PC-3 (cell line): ENCODE results near the gene ACSS2. TPM values are rescaled to one million over a fixed set of nuclear protein-coding genes. Genes with fewer than 3 reads are reported as not detected.

Experiments used
- ATAC-seq: fragments of 200-7000 bp; cut with Tn5 transposase; 2 replicates; pipeline ENCODE4 v1.9.1; 2020; ENCODE audit warnings: mild to moderate bottlenecking, moderate library complexity
- BruUV-seq: library from RNA; stranded (reverse); fragments of 400-500 nt; replicated peaks from 2 replicates; lab custom pipeline; 2021; lab: Mats Ljungman, UMichigan
- CTCF ChIA-PET: fragments of 300-600 bp; sonication (Branson Sonifier 250); formaldehyde crosslinking; loops from one replicate; lab custom pipeline; 2022; ENCODE audit warnings: antibody characterized with exemption; lab: Charles Lee
- POLR2A ChIA-PET: fragments of 300-600 bp; sonication (Branson Sonifier 250); formaldehyde crosslinking; loops from one replicate; lab custom pipeline; 2022; ENCODE audit warnings: antibody characterized with exemption; ENCODE audit not compliant: unreplicated experiment; lab: Charles Lee
- DNase-seq: peaks from one replicate; pipeline ENCODE4 v3.0.0-alpha.2; 2015
- H2AFZ ChIP-seq: fragments of 300-600 bp; sonication (generic); 2 replicates; pipeline ENCODE4 v1.6.0; 2016; ENCODE audit warnings: antibody characterized with exemption, low read length
- H3F3A ChIP-seq: fragments of 300-600 bp; sonication (generic); one replicate; pipeline ENCODE4 v1.6.0; 2017; ENCODE audit warnings: antibody characterized with exemption, low read length, control low read depth, mild to moderate bottlenecking; ENCODE audit not compliant: unreplicated experiment
- H3K27ac ChIP-seq: fragments of 300-600 bp; sonication (generic); 2 replicates; pipeline ENCODE4 v1.5.1; 2016; ENCODE audit warnings: mild to moderate bottlenecking, low read length
- H3K27me3 ChIP-seq: fragments of 300-600 bp; sonication (generic); 2 replicates; pipeline ENCODE4 v1.6.1; 2016; ENCODE audit warnings: low read length, mixed read lengths
- H3K36me3 ChIP-seq: fragments of 300-600 bp; sonication (generic); 2 replicates; pipeline ENCODE4 v1.6.1; 2016; ENCODE audit warnings: low read depth, mixed run types, low read length, mixed read lengths
- H3K4me1 ChIP-seq: fragments of 300-600 bp; sonication (generic); 2 replicates; pipeline ENCODE4 v1.5.1; 2016; ENCODE audit warnings: low read length; ENCODE audit not compliant: insufficient read depth
- H3K4me2 ChIP-seq: fragments of 300-600 bp; sonication (generic); 2 replicates; pipeline ENCODE4 v1.6.0; 2016; ENCODE audit warnings: low read length
- H3K4me3 ChIP-seq: fragments of 300-600 bp; sonication (generic); 2 replicates; pipeline ENCODE4 v1.5.1; 2016; ENCODE audit warnings: mild to moderate bottlenecking, low read length, mixed read lengths
- H3K79me2 ChIP-seq: fragments of 300-600 bp; sonication (generic); 2 replicates; pipeline ENCODE4 v1.6.1; 2017; ENCODE audit warnings: low read length, mixed read lengths
- H3K9ac ChIP-seq: fragments of 300-600 bp; sonication (generic); 2 replicates; pipeline ENCODE4 v1.6.0; 2016; ENCODE audit warnings: mild to moderate bottlenecking, low read length
- H3K9me2 ChIP-seq: fragments of 300-600 bp; sonication (generic); replicated peaks from 2 replicates; pipeline ENCODE4 v1.6.1; 2016; ENCODE audit warnings: mixed run types, low read length, mixed read lengths
- H3K9me3 ChIP-seq: fragments of 300-600 bp; sonication (generic); 2 replicates; pipeline ENCODE4 v1.6.1; 2016; ENCODE audit warnings: low read length, mixed read lengths
- H4K20me1 ChIP-seq: fragments of 300-600 bp; sonication (generic); 2 replicates; pipeline ENCODE4 v1.6.1; 2016; ENCODE audit warnings: low read length, mixed read lengths
- EZH2 ChIP-seq: fragments of 300-600 bp; sonication (generic); IDR thresholded peaks from one replicate; pipeline ENCODE4 v1.6.1; 2017; ENCODE audit warnings: antibody characterized with exemption, mild to moderate bottlenecking, low read length; ENCODE audit not compliant: unreplicated experiment
- EZH2phosphoT487 ChIP-seq: fragments of 300-600 bp; sonication (generic); IDR thresholded peaks from 2 replicates; pipeline ENCODE4 v1.6.1; 2018; ENCODE audit warnings: mild to moderate bottlenecking, antibody characterized with exemption, low read length, borderline replicate concordance
- intact Hi-C: fragments of 100-400 bp; cut with micrococcal nuclease; formaldehyde crosslinking; loops from 2 replicates; pipeline ENCODE4 v1.9.0; 2023
- total RNA-seq: library from RNA; depleted of rRNA; stranded (reverse); fragments of >200 nt; gene quantifications from 2 replicates; pipeline ENCODE4 v1.2.3, GENCODE V29; 2014
- TF ChIP-seq, protein P1 (sequence below): fragments of 300-600 bp; sonication (generic); conservative IDR thresholded peaks from 2 replicates; pipeline ENCODE4 v1.5.1; 2017; ENCODE audit warnings: antibody characterized with exemption, low read depth, mild to moderate bottlenecking, low read length

The ACSS2 gene
- total RNA-seq, 1 experiment from 2014 or later = 78.9 TPM

- H3K4me1 ChIP-seq = peaks cover 15% of the 10 kb centered on the region
- POLR2A ChIA-PET = interaction anchor here (0.9 kb wide), 1 partner anchor 12 kb away, joined by 3 read pairs; no protein-coding TSS in a partner anchor
- H2AFZ ChIP-seq = no peak overlapping the region
- H3K79me2 ChIP-seq = no peaks in the 10 kb centered on the region
- TF ChIP-seq EZH2 (no peak), EZH2phosphoT487 (no peak)
- TF ChIP-seq, protein P1, sequence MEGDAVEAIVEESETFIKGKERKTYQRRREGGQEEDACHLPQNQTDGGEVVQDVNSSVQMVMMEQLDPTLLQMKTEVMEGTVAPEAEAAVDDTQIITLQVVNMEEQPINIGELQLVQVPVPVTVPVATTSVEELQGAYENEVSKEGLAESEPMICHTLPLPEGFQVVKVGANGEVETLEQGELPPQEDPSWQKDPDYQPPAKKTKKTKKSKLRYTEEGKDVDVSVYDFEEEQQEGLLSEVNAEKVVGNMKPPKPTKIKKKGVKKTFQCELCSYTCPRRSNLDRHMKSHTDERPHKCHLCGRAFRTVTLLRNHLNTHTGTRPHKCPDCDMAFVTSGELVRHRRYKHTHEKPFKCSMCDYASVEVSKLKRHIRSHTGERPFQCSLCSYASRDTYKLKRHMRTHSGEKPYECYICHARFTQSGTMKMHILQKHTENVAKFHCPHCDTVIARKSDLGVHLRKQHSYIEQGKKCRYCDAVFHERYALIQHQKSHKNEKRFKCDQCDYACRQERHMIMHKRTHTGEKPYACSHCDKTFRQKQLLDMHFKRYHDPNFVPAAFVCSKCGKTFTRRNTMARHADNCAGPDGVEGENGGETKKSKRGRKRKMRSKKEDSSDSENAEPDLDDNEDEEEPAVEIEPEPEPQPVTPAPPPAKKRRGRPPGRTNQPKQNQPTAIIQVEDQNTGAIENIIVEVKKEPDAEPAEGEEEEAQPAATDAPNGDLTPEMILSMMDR = no peak
- ATAC-seq = no peak
- H3K27me3 ChIP-seq = no peaks in the 10 kb centered on the region
- H3K9me2 ChIP-seq = no peaks in the 10 kb centered on the region
- H3K4me2 ChIP-seq = no peak overlapping the region
- H3F3A ChIP-seq = no peaks in the 10 kb centered on the region
- peaks cover 30% of the 10 kb centered on the region for H3K36me3 ChIP-seq
- no peak overlapping the region for H3K9ac ChIP-seq
- intact Hi-C loops = no loop called here
- CTCF ChIA-PET = no interaction called here
- no TSS peak for BruUV-seq
- no peak overlapping the region for H3K27ac ChIP-seq
- no peak overlapping the region for H3K4me3 ChIP-seq
- no peak for DNase-seq
- H3K9me3 ChIP-seq = no peaks in the 10 kb centered on the region
- H4K20me1 ChIP-seq = no peaks in the 10 kb centered on the region
These were observed 55.4 kb downstream of the ACSS2 start for GRCh38 chr20:34931771-34932170.

DNA sequence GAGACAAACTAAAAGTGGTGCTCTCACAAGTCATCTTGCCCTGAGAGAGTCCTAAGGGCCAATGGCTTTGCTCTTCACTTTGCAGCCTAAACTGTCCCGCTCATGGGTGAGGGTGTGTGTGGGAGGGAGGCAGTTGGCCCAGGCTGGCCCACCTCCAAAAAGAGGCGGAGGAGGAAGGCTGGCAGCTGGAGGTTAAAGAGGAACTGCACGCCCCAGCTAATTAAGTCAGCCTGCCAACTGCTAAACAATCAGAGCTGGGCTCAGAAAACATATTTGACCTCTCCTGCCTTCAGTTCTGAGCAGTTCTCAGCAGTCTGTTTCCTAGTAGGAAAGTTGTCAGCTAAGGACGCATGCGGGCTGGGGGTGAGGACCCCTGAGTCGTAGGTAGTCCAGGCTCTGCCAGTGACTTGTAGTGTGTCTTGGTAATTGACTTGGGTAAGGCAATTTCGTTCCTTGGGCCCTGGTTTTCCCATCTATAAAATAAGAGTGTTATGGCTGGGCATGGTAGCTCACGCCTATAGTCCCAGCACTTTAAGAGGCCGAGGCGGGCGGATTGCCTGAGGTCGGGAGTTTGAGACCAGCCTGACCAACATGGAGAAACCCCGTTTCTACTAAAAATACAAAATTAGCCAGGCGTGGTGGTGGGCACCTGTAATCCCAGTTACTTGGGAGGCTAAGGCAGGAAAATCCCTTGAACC, 62.2 kb downstream of the ACSS2 start:
- CTCF ChIA-PET = no interaction called here
- Histone ChIP-seq H3F3A (no peaks in the 10 kb centered on the region), H3K9me3 (no peaks in the 10 kb centered on the region), H3K79me2 (no peaks in the 10 kb centered on the region; the same call in 1 of the 2 replicates), H3K27me3 (no peaks in the 10 kb centered on the region), H2AFZ (no peak overlapping the region), H3K27ac (no peak overlapping the region), H3K4me3 (no peak overlapping the region), H3K4me1 (peaks cover 15% of the 10 kb centered on the region), H3K4me2 (no peak overlapping the region), H3K9me2 (no peaks in the 10 kb centered on the region), H3K36me3 (peaks cover 32% of the 10 kb centered on the region), H3K9ac (no peak overlapping the region), H4K20me1 (no peaks in the 10 kb centered on the region)
- BruUV-seq = no TSS peak
- ATAC-seq (no peak), DNase-seq (no peak)
- POLR2A ChIA-PET = no interaction called here
- TF ChIP-seq EZH2 (no peak), EZH2phosphoT487 (no peak)
- TF ChIP-seq, protein P1 = no peak
- intact Hi-C loops = no loop called here

GRCh38 chr20:34940081-34940481, 63.7 kb downstream of the ACSS2 start:
- no TSS peak for BruUV-seq
- peaks cover 32% of the 10 kb centered on the region for H3K36me3 ChIP-seq
- intact Hi-C loops = no loop called here
- H3K79me2 ChIP-seq = no peaks in the 10 kb centered on the region; the same call in 1 of the 2 replicates
- DNase-seq (no peak), ATAC-seq (no peak)
- TF ChIP-seq, protein P1 = no peak
- no peak for TF ChIP-seq EZH2phosphoT487
- TF ChIP-seq EZH2 = no peak
- H3K9me2 ChIP-seq = no peaks in the 10 kb centered on the region
- H3K4me2 ChIP-seq = no peak overlapping the region
- peaks cover 27% of the 10 kb centered on the region for H3K4me1 ChIP-seq
- H3K27me3 ChIP-seq = no peaks in the 10 kb centered on the region
- no peak overlapping the region for H3K4me3 ChIP-seq
- H4K20me1 ChIP-seq = no peaks in the 10 kb centered on the region
- H3K9me3 ChIP-seq = no peaks in the 10 kb centered on the region
- H3K9ac ChIP-seq = no peak overlapping the region
- ChIA-PET POLR2A (no interaction called here), CTCF (no interaction called here)
- no peaks in the 10 kb centered on the region for H3F3A ChIP-seq
- no peak overlapping the region for H3K27ac ChIP-seq
- H2AFZ ChIP-seq = no peak overlapping the region
